ENCODE results near the gene SUN1. TPM values are rescaled to one million over a fixed set of nuclear protein-coding genes. Genes with fewer than 3 reads are reported as not detected.
A peak's percentile ranks its signal among the peaks of the same experiment; 100 is the strongest.

Gene SUN1
- total and polyA plus RNA-seq, 2 donors (not counting 1 experiment from before 2014, with no cell fraction given), result 198 to 254 TPM

DNA sequence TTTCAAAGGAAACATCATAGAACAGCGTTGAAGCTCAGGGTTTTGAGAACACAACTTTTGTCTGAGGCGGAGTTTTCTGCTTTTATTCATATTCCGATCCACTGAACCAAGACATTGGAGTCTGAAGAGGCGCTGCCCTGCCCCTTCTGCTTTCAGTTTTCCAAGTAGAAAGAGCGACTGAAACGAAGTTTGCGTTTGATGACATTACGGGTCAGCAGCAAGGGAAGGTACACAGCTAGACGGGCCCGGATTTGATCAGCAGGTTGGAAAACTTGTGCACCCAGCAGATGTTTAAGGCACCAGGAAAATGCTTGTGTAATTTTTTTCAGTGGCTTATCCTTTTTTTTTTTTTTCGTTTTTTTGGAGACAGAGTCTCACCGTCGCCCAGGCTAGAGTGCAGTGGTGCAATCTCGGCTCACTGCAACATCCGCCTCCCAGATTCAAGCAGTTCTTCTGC is 720 bp downstream of the SUN1 start:
- H2AFZ ChIP-seq (ENCODE audit: insufficient read depth, low read depth, low read length, poor library complexity, severe bottlenecking), result no peak overlapping the region
- 95% methylated on average over 15 of the region's 15 CpGs for WGBS (ENCODE audit: insufficient coverage)
- no peak overlapping the region for H3K4me3 ChIP-seq (ENCODE audit: control extremely low read depth in 1 of 5, extremely low read depth in 1 of 5, insufficient read depth in 1 of 5, low read depth in 2 of 5, low read length in 4 of 5)
- TF ChIP-seq EZH2 (IDR thresholded peaks at IDR 0.05; ENCODE audit: borderline replicate concordance, insufficient read depth, low read depth, low read length, poor library complexity, severe bottlenecking), result no peak
- TF ChIP-seq, protein P1, sequence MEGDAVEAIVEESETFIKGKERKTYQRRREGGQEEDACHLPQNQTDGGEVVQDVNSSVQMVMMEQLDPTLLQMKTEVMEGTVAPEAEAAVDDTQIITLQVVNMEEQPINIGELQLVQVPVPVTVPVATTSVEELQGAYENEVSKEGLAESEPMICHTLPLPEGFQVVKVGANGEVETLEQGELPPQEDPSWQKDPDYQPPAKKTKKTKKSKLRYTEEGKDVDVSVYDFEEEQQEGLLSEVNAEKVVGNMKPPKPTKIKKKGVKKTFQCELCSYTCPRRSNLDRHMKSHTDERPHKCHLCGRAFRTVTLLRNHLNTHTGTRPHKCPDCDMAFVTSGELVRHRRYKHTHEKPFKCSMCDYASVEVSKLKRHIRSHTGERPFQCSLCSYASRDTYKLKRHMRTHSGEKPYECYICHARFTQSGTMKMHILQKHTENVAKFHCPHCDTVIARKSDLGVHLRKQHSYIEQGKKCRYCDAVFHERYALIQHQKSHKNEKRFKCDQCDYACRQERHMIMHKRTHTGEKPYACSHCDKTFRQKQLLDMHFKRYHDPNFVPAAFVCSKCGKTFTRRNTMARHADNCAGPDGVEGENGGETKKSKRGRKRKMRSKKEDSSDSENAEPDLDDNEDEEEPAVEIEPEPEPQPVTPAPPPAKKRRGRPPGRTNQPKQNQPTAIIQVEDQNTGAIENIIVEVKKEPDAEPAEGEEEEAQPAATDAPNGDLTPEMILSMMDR (IDR thresholded peaks at IDR 0.05), result no peak
- Mint-ChIP-seq H3K4me1 (peaks cover 52% of the 10 kb centered on the region), H3K27me3 (no peaks in the 10 kb centered on the region), H3K27ac (peak overlapping the region; percentile 93), H3K4me3 (peak overlapping the region; percentile 85), H3K9me3 (ENCODE audit: insufficient read depth) (no peaks in the 10 kb centered on the region)
- H3K9me3 ChIP-seq (ENCODE audit: control extremely low read depth in 1 of 3, control insufficient read depth in 2 of 3, insufficient read depth in 1 of 3, low read length in 2 of 3), result no peaks in the 10 kb centered on the region
- intact Hi-C loops (cut with micrococcal nuclease), result loop anchor here (1.0 to 5.0 kb wide), 2 partner anchors 20 to 39 kb away; no protein-coding TSS in a partner anchor
- ChIA-PET CTCF (interaction anchor here (0.9 to 2.7 kb wide), 3 partner anchors 15 to 40 kb away, joined by 4 to 13 read pairs (median 6); no protein-coding TSS in a partner anchor), POLR2A (interaction anchor here (0.6 to 1.7 kb wide), 3 partner anchors 16 to 21 kb away, joined by 5 to 8 read pairs (median 6); no protein-coding TSS in a partner anchor)
- H3K36me3 ChIP-seq (replicated peaks in 1 of 2; ENCODE audit: control extremely low read depth in 1 of 2, control insufficient read depth in 1 of 2, extremely low read depth in 1 of 2, insufficient read depth in 2 of 2, low read length in 1 of 2), result peaks cover 0 to 23% of the 10 kb centered on the region in 2 experiments
- no peak for DNase-seq
- no peaks in the 10 kb centered on the region for H3K27me3 ChIP-seq (replicated peaks in 1 of 4; ENCODE audit: control extremely low read depth in 1 of 4, control insufficient read depth in 3 of 4, insufficient read depth in 4 of 4, low read length in 3 of 4)
- no peak for ATAC-seq (ENCODE audit: low read depth)
- H3K4me1 ChIP-seq (ENCODE audit: control insufficient read depth in 2 of 2, insufficient read depth in 2 of 2, low read length in 2 of 2), result peaks cover 31 to 32% of the 10 kb centered on the region in 2 donors
- peaks cover 79% of the 10 kb centered on the region for H4K20me1 ChIP-seq (ENCODE audit: control insufficient read depth, insufficient read depth, low read length, poor library complexity, severe bottlenecking)
- peak overlapping the region; percentile 51 for H3K9ac ChIP-seq (ENCODE audit: low read length)
- peaks cover 90% of the 10 kb centered on the region for H3K79me2 ChIP-seq (ENCODE audit: control insufficient read depth, insufficient read depth, low read length)
- peak overlapping the region; percentile 76 to 89 for H3K27ac ChIP-seq (ENCODE audit: low read length in 2 of 2)
- peak overlapping the region; percentile 53 for H3K4me2 ChIP-seq (replicated peaks; ENCODE audit: low read depth, low read length, poor library complexity, severe bottlenecking)

DNA sequence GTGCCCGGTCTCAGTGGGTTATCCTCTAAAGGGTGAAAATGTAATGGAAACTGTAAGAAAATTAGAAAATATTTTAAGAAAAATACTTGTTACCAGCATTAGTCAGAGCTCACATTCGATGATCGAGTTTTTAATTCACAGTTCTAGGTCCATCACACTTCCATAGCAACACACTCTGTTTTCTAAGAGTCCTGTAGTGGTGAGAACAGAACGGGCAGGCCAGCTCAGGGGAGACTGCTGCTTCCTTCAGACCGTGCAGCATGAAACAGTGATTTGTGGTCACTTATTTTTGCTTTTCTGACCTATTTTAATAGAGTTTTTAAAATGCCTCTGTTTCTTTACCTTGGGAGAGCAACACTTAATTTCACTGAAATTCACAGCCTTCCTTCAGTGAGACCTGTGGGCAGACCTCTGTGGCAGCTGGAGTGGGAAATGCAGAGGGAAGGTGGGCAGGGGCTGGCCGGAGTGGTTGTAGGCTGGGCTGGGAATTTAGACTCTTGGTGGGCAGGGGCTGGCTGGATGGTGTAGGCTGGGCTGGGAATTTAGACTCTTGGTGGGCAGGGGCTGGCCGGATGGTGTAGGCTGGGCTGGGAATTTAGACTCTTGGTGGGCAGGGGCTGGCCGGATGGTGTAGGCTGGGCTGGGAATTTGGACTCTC is 1.5 kb downstream of the SUN1 start:
- no peak overlapping the region for H3K4me2 ChIP-seq (replicated peaks; ENCODE audit: low read depth, low read length, poor library complexity, severe bottlenecking)
- POLR2A ChIA-PET, result interaction anchor here (0.6 kb wide), 1 partner anchor 20 kb away, joined by 6 read pairs; no protein-coding TSS in a partner anchor

More for the DNA sequence above, 1.5 kb downstream of the SUN1 start:
- Mint-ChIP-seq H3K27me3 (no peaks in the 10 kb centered on the region), H3K4me3 (no peak overlapping the region), H3K4me1 (peaks cover 52% of the 10 kb centered on the region), H3K9me3 (ENCODE audit: insufficient read depth) (no peaks in the 10 kb centered on the region), H3K27ac (peak overlapping the region; percentile 53)
- H3K4me3 ChIP-seq (ENCODE audit: control extremely low read depth in 1 of 5, extremely low read depth in 1 of 5, insufficient read depth in 1 of 5, low read depth in 2 of 5, low read length in 4 of 5), result no peak overlapping the region
- H2AFZ ChIP-seq (ENCODE audit: insufficient read depth, low read depth, low read length, poor library complexity, severe bottlenecking), result no peak overlapping the region
- no peak for ATAC-seq (ENCODE audit: low read depth)
- 100% methylated on average over 3 of the region's 8 CpGs for WGBS (ENCODE audit: insufficient coverage)
- H4K20me1 ChIP-seq (ENCODE audit: control insufficient read depth, insufficient read depth, low read length, poor library complexity, severe bottlenecking), result peaks cover 79% of the 10 kb centered on the region
- peaks cover 83% of the 10 kb centered on the region for H3K79me2 ChIP-seq (ENCODE audit: control insufficient read depth, insufficient read depth, low read length)
- no peak for TF ChIP-seq EZH2 (IDR thresholded peaks at IDR 0.05; ENCODE audit: borderline replicate concordance, insufficient read depth, low read depth, low read length, poor library complexity, severe bottlenecking)
- TF ChIP-seq, protein P1 (IDR thresholded peaks at IDR 0.05), result no peak
- CTCF ChIA-PET, result interaction anchor here (0.9 to 2.7 kb wide), 2 partner anchors 16 to 39 kb away, joined by 4 to 13 read pairs; no protein-coding TSS in a partner anchor
- H3K9me3 ChIP-seq (ENCODE audit: control extremely low read depth in 1 of 3, control insufficient read depth in 2 of 3, insufficient read depth in 1 of 3, low read length in 2 of 3), result no peaks in the 10 kb centered on the region
- H3K36me3 ChIP-seq (replicated peaks in 1 of 2; ENCODE audit: control extremely low read depth in 1 of 2, control insufficient read depth in 1 of 2, extremely low read depth in 1 of 2, insufficient read depth in 2 of 2, low read length in 1 of 2), result peaks cover 0 to 25% of the 10 kb centered on the region in 2 experiments
- no peak overlapping the region for H3K9ac ChIP-seq (ENCODE audit: low read length)
- no peak overlapping the region for H3K27ac ChIP-seq (ENCODE audit: low read length in 2 of 2)
- DNase-seq, result no peak
- intact Hi-C loops (cut with micrococcal nuclease), result loop anchor here (5.0 kb wide), 1 partner anchor 39 kb away; no protein-coding TSS in a partner anchor
- no peaks in the 10 kb centered on the region for H3K27me3 ChIP-seq (replicated peaks in 1 of 4; ENCODE audit: control extremely low read depth in 1 of 4, control insufficient read depth in 3 of 4, insufficient read depth in 4 of 4, low read length in 3 of 4)
- H3K4me1 ChIP-seq (ENCODE audit: control insufficient read depth in 2 of 2, insufficient read depth in 2 of 2, low read length in 2 of 2), result peaks cover 31 to 32% of the 10 kb centered on the region in 2 donors
